Measurements from ENCODE around the gene MSL1.

The MSL1 gene

DNA sequence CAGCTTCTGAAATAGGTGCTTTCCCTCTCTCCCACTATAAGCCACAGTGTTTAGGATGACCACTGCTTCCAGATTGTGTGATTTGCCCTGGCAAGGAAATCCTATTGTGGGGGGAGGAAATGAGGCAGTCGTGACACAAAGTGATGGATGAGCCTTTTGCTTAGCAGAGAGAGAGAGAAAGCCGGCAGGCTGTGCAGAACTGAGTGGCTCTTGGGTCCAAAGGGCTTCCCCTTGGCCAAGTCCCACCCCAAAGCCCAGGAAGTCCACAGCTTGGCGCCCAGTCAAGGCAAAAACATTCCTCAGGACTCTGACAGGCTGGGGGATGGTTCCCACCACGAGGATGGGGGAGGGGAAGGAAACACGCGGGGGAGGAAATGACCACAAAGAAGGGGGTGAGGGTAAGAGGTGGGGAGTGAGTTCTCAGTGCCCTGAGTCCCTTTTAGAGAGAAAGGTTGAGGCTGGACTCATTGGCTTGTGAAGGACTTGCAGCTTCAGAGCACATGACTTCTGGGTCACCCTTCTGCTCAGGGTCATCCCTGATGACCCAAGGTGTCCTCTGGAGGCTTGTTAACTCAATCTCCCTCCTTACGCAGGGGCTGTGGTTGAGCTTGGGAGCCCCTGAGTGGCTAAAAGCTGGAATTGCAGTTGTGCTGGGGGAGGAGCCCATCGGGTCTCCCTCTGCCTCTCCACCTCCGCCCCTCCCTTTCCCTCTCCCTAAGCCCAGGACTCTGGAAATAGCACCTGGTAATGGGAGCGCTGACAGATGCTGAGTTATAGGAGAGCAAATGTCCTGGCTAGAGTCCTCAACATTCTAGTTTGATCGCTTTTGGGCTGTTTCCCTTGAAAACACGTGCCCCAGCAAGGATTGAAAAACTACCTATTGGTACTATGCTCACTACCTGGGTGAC, 10.3 kb upstream of the MSL1 start:
- no peaks in the 10 kb centered on the region for H3K27me3 ChIP-seq (ENCODE audit: low read length)
- H3K9ac ChIP-seq (ENCODE audit: low read length): peak overlapping the region; percentile 28; the same call in 1 of the 2 replicates
- no peaks in the 10 kb centered on the region for H3K79me2 ChIP-seq (ENCODE audit: insufficient read depth, low read length)
- H3F3A ChIP-seq (ENCODE audit: insufficient read depth): no peaks in the 10 kb centered on the region
- TF ChIP-seq, protein P1, sequence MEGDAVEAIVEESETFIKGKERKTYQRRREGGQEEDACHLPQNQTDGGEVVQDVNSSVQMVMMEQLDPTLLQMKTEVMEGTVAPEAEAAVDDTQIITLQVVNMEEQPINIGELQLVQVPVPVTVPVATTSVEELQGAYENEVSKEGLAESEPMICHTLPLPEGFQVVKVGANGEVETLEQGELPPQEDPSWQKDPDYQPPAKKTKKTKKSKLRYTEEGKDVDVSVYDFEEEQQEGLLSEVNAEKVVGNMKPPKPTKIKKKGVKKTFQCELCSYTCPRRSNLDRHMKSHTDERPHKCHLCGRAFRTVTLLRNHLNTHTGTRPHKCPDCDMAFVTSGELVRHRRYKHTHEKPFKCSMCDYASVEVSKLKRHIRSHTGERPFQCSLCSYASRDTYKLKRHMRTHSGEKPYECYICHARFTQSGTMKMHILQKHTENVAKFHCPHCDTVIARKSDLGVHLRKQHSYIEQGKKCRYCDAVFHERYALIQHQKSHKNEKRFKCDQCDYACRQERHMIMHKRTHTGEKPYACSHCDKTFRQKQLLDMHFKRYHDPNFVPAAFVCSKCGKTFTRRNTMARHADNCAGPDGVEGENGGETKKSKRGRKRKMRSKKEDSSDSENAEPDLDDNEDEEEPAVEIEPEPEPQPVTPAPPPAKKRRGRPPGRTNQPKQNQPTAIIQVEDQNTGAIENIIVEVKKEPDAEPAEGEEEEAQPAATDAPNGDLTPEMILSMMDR (IDR thresholded peaks at IDR 0.05; ENCODE audit: insufficient read depth, low read length, poor library complexity, severe bottlenecking): peak; percentile 42
- TF ChIP-seq EZH2phosphoT487 (conservative IDR thresholded peaks at IDR 0.05; ENCODE audit: low read length): no peak
- no peaks in the 10 kb centered on the region for H3K9me2 ChIP-seq (replicated peaks; ENCODE audit: insufficient read depth, low read length)
- H3K4me2 ChIP-seq (ENCODE audit: low read depth, low read length, poor library complexity, severe bottlenecking): peak overlapping the region; percentile 29
- H3K36me3 ChIP-seq (ENCODE audit: low read length): no peaks in the 10 kb centered on the region
- H2AFZ ChIP-seq (ENCODE audit: low read depth, low read length, severe bottlenecking): peak overlapping the region; percentile 79
- H4K20me1 ChIP-seq (ENCODE audit: low read depth, low read length): no peaks in the 10 kb centered on the region
- H3K27ac ChIP-seq (ENCODE audit: low read depth, low read length): no peak overlapping the region
- no peak overlapping the region for H3K4me3 ChIP-seq (ENCODE audit: insufficient read depth, low read length, poor library complexity, severe bottlenecking)
- H3K9me3 ChIP-seq (ENCODE audit: insufficient read depth, low read length): no peaks in the 10 kb centered on the region

DNA sequence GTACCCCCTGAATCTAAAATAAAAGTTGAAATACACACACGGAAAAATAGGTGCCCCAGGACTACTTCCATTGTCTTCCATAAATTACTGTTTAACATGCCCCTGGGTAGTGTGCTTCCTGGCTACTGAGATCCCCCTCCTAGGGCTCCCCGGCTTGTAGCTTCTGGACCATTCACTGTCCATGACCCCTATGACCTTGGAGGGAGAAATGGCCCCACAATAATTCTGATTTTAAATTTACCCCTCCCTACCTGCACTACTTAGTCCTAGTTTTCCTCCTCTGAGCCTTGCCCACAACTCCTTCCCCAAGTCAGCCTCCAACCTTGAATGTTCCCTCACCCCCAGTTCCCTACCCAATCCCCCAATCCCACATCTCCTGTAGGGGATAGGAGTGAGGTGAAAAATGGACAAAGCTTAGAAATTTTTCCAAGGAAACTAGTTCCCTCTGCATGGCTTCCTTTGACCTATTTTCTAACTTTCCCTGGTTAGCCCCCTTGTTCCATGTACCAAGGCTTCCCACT, 9.5 kb upstream of the MSL1 start:
- no peaks in the 10 kb centered on the region for H3K9me3 ChIP-seq (ENCODE audit: insufficient read depth, low read length)
- H3K36me3 ChIP-seq (ENCODE audit: low read length): no peaks in the 10 kb centered on the region
- H3K79me2 ChIP-seq (ENCODE audit: insufficient read depth, low read length): no peaks in the 10 kb centered on the region
- H3K4me2 ChIP-seq (ENCODE audit: low read depth, low read length, poor library complexity, severe bottlenecking): peak overlapping the region; percentile 29
- H3K4me3 ChIP-seq (ENCODE audit: insufficient read depth, low read length, poor library complexity, severe bottlenecking): no peak overlapping the region
- H3F3A ChIP-seq (ENCODE audit: insufficient read depth): no peaks in the 10 kb centered on the region
- peak overlapping the region; percentile 79 for H2AFZ ChIP-seq (ENCODE audit: low read depth, low read length, severe bottlenecking)
- H3K9me2 ChIP-seq (replicated peaks; ENCODE audit: insufficient read depth, low read length): no peaks in the 10 kb centered on the region
- no peaks in the 10 kb centered on the region for H4K20me1 ChIP-seq (ENCODE audit: low read depth, low read length)
- TF ChIP-seq, protein P1 (IDR thresholded peaks at IDR 0.05; ENCODE audit: insufficient read depth, low read length, poor library complexity, severe bottlenecking): no peak
- TF ChIP-seq EZH2phosphoT487 (conservative IDR thresholded peaks at IDR 0.05; ENCODE audit: low read length): no peak
- H3K27me3 ChIP-seq (ENCODE audit: low read length): no peaks in the 10 kb centered on the region
- no peak overlapping the region for H3K27ac ChIP-seq (ENCODE audit: low read depth, low read length)
- peak overlapping the region; percentile 28; the same call in 1 of the 2 replicates for H3K9ac ChIP-seq (ENCODE audit: low read length)

DNA sequence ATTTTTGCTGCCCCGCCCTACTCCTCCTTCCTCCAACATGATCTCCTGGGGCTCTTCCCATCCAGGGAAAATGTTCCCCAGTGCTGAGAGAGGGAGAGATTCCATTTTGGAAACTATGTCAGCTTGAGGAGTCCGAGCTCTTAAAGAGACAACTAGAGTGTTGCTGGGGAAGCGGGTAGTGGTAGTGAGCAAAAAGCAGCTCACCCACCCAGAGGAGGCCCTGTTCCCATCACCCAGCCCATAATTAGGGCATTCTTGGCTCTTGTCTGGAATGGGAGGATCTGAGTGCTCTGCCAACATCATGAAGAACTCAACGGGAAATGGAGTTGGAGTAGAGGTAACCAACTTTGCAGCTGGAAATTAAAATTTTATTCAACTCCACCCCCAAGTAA, 9.1 kb upstream of the MSL1 start:
- Histone ChIP-seq H3K27me3 (ENCODE audit: low read length) (no peaks in the 10 kb centered on the region), H3K27ac (ENCODE audit: low read depth, low read length) (no peak overlapping the region), H3K9me3 (ENCODE audit: insufficient read depth, low read length) (no peaks in the 10 kb centered on the region), H3K9me2 (replicated peaks; ENCODE audit: insufficient read depth, low read length) (no peaks in the 10 kb centered on the region), H3F3A (ENCODE audit: insufficient read depth) (no peaks in the 10 kb centered on the region), H3K79me2 (ENCODE audit: insufficient read depth, low read length) (no peaks in the 10 kb centered on the region), H3K36me3 (ENCODE audit: low read length) (no peaks in the 10 kb centered on the region), H2AFZ (ENCODE audit: low read depth, low read length, severe bottlenecking) (peak overlapping the region; percentile 79), H3K4me3 (ENCODE audit: insufficient read depth, low read length, poor library complexity, severe bottlenecking) (no peak overlapping the region), H3K4me2 (ENCODE audit: low read depth, low read length, poor library complexity, severe bottlenecking) (peak overlapping the region; percentile 69), H3K9ac (ENCODE audit: low read length) (peak overlapping the region; percentile 28; the same call in 1 of the 2 replicates), H4K20me1 (ENCODE audit: low read depth, low read length) (no peaks in the 10 kb centered on the region)
- no peak for TF ChIP-seq EZH2phosphoT487 (conservative IDR thresholded peaks at IDR 0.05; ENCODE audit: low read length)
- TF ChIP-seq, protein P1 (IDR thresholded peaks at IDR 0.05; ENCODE audit: insufficient read depth, low read length, poor library complexity, severe bottlenecking): no peak

All from SU-DHL-6 (cell line).